Naive thymus-derived CD4-positive, alpha-beta T cell (primary cell): ENCODE results near the gene METTL8. TPM values are rescaled to one million over a fixed set of nuclear protein-coding genes. Genes with fewer than 3 reads are reported as not detected.

Source experiments
- ATAC-seq: fragments of 150-1000 bp; cut with Tn5 transposase; 2 replicates; pipeline ENCODE4 v1.10.0; 2021; ENCODE audit warnings: mild to moderate bottlenecking, moderate library complexity
- CTCF ChIA-PET: fragments of 350-600 bp; sonication (Branson Sonifier 250); formaldehyde crosslinking; loops from one replicate; lab custom pipeline; 2021; ENCODE audit warnings: antibody characterized with exemption; lab: Charles Lee
- POLR2A ChIA-PET: fragments of 350-600 bp; sonication (Branson Sonifier 250); formaldehyde crosslinking; loops from one replicate; lab custom pipeline; 2021; ENCODE audit warnings: antibody characterized with exemption, inconsistent platforms; lab: Charles Lee
- DNase-seq, 9 donors: peaks; one replicate each; pipeline versions ENCODE4 v3.0.0 to v3.0.0-alpha.2; 2020 to 2022; ENCODE audit warnings: mixed read lengths in 1 of 9
- H3K27ac ChIP-seq: one replicate; pipeline ENCODE4 v1.7.0; 2013; ENCODE audit warnings: mild to moderate bottlenecking, low read depth, low read length, moderate library complexity
- H3K27me3 ChIP-seq, 2 donors: one replicate each; pipeline ENCODE4 v1.7.0; 2013; ENCODE audit warnings: low read length in 2 of 2, mild to moderate bottlenecking in 2 of 2, moderate library complexity in 2 of 2; ENCODE audit not compliant: control insufficient read depth in 2 of 2, insufficient read depth in 2 of 2
- H3K36me3 ChIP-seq, 3 experiments: 1 replicate in 2 of 3; 2 replicates in 1 of 3; pipeline ENCODE4 v1.7.0; 2013; ENCODE audit warnings: low read length in 3 of 3, mild to moderate bottlenecking in 3 of 3, moderate library complexity in 1 of 3; ENCODE audit not compliant: insufficient read depth in 3 of 3, control insufficient read depth in 2 of 3
- H3K4me1 ChIP-seq, 2 donors: one replicate each; pipeline ENCODE4 v1.7.0; 2013; ENCODE audit warnings: low read length in 2 of 2, mild to moderate bottlenecking in 2 of 2, moderate library complexity in 1 of 2; ENCODE audit not compliant: control insufficient read depth in 2 of 2, insufficient read depth in 2 of 2
- H3K4me3 ChIP-seq: 2 replicates; pipeline ENCODE4 v1.7.0; 2013; ENCODE audit warnings: mild to moderate bottlenecking, low read length
- H3K9me3 ChIP-seq, 3 experiments: 1 replicate in 2 of 3; 2 replicates in 1 of 3; pipeline ENCODE4 v1.7.0; 2013; ENCODE audit warnings: low read length in 3 of 3; ENCODE audit not compliant: control insufficient read depth in 2 of 3
- H3K27ac Mint-ChIP-seq, 9 donors: one replicate each; pipeline ENCODE4 v1.8.0; 2020 to 2022; ENCODE audit warnings: mixed read lengths in 9 of 9, mild to moderate bottlenecking in 8 of 9, moderate library complexity in 5 of 9, inconsistent platforms in 2 of 9
- H3K27me3 Mint-ChIP-seq, 5 donors: one replicate each; pipeline ENCODE4 v1.8.0; 2021 to 2022; ENCODE audit warnings: mixed read lengths in 5 of 5, mild to moderate bottlenecking in 1 of 5
- H3K36me3 Mint-ChIP-seq, 5 donors: one replicate each; pipeline ENCODE4 v1.8.0; 2020 to 2022; ENCODE audit warnings: mixed read lengths in 5 of 5, mild to moderate bottlenecking in 3 of 5, inconsistent platforms in 1 of 5
- H3K4me1 Mint-ChIP-seq, 7 donors: one replicate each; pipeline ENCODE4 v1.8.0; 2020 to 2022; ENCODE audit warnings: mixed read lengths in 7 of 7, mild to moderate bottlenecking in 3 of 7, inconsistent platforms in 1 of 7
- H3K4me3 Mint-ChIP-seq, 10 donors: one replicate each; pipeline ENCODE4 v1.8.0; 2020 to 2022; ENCODE audit warnings: mild to moderate bottlenecking in 10 of 10, mixed read lengths in 10 of 10, moderate library complexity in 6 of 10, inconsistent platforms in 2 of 10
- H3K9me3 Mint-ChIP-seq, 11 donors: one replicate each; pipeline ENCODE4 v1.8.0; 2020 to 2022; ENCODE audit warnings: mixed read lengths in 11 of 11, mild to moderate bottlenecking in 4 of 11, inconsistent platforms in 1 of 11, moderate library complexity in 1 of 11
- intact Hi-C, 2 donors: fragments of 100-400 bp; cut with micrococcal nuclease; formaldehyde crosslinking; loops; one replicate each; pipeline ENCODE4 v1.15.1; 2023
- polyA plus RNA-seq, 2 donors: library from polyadenylated mRNA; unstranded; fragments of 300-500 nt; fragmentation: Illumina TruSeq; gene quantifications; one replicate each; pipeline ENCODE4 v1.2.3, GENCODE V29; 2021
- total RNA-seq, 6 experiments: library from RNA in 5 of 6; stranded (reverse) in 5 of 6; gene quantifications; 1 replicate in 5 of 6; 2 replicates in 1 of 6; pipeline ENCODE4 v1.2.3 and lab custom pipeline; 2021 to 2026

The METTL8 gene
- total and polyA plus RNA-seq, 7 experiments from 2014 or later, result 11.8 to 21.6 (median 15.7) TPM

DNA sequence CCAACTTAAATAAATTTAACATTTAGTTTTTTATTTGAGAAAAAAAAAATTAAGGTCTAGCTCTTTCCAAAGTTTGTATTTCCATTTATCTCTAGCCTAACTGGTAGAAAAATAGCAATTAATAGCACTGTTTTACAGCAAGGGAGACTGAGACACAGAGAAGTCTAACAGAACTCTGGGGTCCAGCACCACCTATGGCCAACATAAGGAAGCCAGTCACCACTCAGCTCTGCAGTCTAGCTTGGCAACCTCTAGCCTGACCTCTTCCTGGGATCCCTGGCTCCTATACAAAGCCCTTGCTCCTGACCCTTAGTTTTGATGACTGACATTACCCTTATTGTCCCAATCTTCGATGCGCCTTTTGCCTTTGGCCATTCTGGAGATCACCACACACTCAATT, 159.0 kb downstream of the METTL8 start:
- DNase-seq (no peak), ATAC-seq (no peak)
- H3K4me3 Mint-ChIP-seq, result no peak overlapping the region
- intact Hi-C loops, result no loop called here
- H3K4me1 ChIP-seq, result no peaks in the 10 kb centered on the region
- H3K27ac Mint-ChIP-seq, result no peak overlapping the region
- H3K36me3 ChIP-seq, result no peaks in the 10 kb centered on the region
- POLR2A ChIA-PET, result no interaction called here
- CTCF ChIA-PET, result interaction anchor here (1.2 kb wide), 1 partner anchor 26 kb away, joined by 3 read pairs; no protein-coding TSS in a partner anchor
- no peaks in the 10 kb centered on the region for H3K27me3 ChIP-seq
- no peak overlapping the region for H3K4me3 ChIP-seq
- H3K9me3 ChIP-seq, result no peaks in the 10 kb centered on the region
- no peaks in the 10 kb centered on the region for H3K4me1 Mint-ChIP-seq
- peaks cover 0 to 10% (median 8%) of the 10 kb centered on the region in 5 donors for H3K36me3 Mint-ChIP-seq
- H3K9me3 Mint-ChIP-seq, result peaks cover 0 to 13% (median 2%) of the 10 kb centered on the region in 11 donors
- H3K27me3 Mint-ChIP-seq, result no peaks in the 10 kb centered on the region
- H3K27ac ChIP-seq, result no peak overlapping the region

DNA sequence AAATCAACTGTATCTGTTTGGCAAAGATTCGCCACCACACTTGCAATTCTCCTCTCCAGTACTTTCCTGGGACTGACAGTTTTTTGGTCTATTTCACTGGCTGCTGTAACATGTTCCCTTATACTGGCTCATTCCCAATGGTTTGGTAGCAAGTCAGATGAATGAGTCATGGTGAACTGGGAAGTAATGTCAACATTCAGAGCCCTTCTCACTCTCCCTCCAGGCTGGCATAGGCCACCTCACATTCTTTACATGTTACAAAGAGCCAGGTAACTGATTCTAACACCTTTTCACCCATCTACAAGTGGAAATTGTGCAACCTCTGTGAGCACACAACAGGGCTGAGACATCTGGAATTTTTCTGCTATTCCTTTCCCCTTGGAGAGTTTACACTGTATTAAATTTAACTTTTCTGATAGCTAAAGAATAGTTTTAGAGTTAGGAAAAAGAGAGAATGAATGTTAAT, 161.8 kb downstream of the METTL8 start:
- H3K27ac Mint-ChIP-seq, result no peak overlapping the region
- no peaks in the 10 kb centered on the region for H3K9me3 ChIP-seq
- H3K27me3 ChIP-seq, result no peaks in the 10 kb centered on the region
- ATAC-seq, result no peak
- peaks cover 0 to 3% (median 0%) of the 10 kb centered on the region in 5 donors for H3K36me3 Mint-ChIP-seq
- DNase-seq, result no peak
- CTCF ChIA-PET, result no interaction called here
- no peaks in the 10 kb centered on the region for H3K4me1 Mint-ChIP-seq
- no peak overlapping the region for H3K4me3 Mint-ChIP-seq
- H3K9me3 Mint-ChIP-seq, result peaks cover 0 to 2% (median 0%) of the 10 kb centered on the region in 11 donors
- POLR2A ChIA-PET, result no interaction called here
- H3K36me3 ChIP-seq, result no peaks in the 10 kb centered on the region
- no peaks in the 10 kb centered on the region for H3K27me3 Mint-ChIP-seq
- no peaks in the 10 kb centered on the region for H3K4me1 ChIP-seq
- H3K27ac ChIP-seq, result no peak overlapping the region
- no peak overlapping the region for H3K4me3 ChIP-seq
- intact Hi-C loops, result no loop called here

DNA sequence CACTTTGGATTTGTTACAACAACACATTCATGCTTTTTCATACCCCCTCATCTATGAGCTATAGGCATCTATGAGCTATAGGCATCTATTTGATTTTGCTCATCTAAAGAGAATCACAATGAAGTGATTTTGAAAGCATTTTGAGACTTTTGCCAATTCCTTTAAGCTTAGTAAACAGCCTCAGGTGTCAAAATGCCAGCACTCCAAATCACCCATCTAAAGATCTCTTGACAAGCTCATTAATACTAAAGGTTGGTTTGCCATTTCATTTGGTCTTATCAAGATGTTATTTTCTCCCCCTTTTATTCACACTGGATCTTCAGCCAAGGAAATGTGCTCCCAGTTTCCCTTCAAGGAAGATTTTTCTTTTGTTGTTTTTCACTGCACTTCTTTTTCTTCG, 162.4 kb downstream of the METTL8 start:
- no peak overlapping the region for H3K4me3 Mint-ChIP-seq
- ChIA-PET POLR2A (interaction anchor here (0.6 kb wide), 1 partner anchor 211 kb away, joined by 4 read pairs; no protein-coding TSS in a partner anchor), CTCF (interaction anchor here (0.6 kb wide), 1 partner anchor 39 kb away, joined by 3 read pairs; no protein-coding TSS in a partner anchor)
- DNase-seq, result no peak
- no peaks in the 10 kb centered on the region for H3K4me1 Mint-ChIP-seq
- H3K27ac ChIP-seq, result no peak overlapping the region
- no peaks in the 10 kb centered on the region for H3K36me3 ChIP-seq
- H3K9me3 Mint-ChIP-seq, result no peaks in the 10 kb centered on the region
- intact Hi-C loops, result no loop called here
- no peak for ATAC-seq
- H3K36me3 Mint-ChIP-seq, result no peaks in the 10 kb centered on the region
- no peak overlapping the region for H3K4me3 ChIP-seq
- no peak overlapping the region for H3K27ac Mint-ChIP-seq
- no peaks in the 10 kb centered on the region for H3K27me3 Mint-ChIP-seq
- H3K27me3 ChIP-seq, result no peaks in the 10 kb centered on the region
- no peaks in the 10 kb centered on the region for H3K4me1 ChIP-seq
- no peaks in the 10 kb centered on the region for H3K9me3 ChIP-seq

DNA sequence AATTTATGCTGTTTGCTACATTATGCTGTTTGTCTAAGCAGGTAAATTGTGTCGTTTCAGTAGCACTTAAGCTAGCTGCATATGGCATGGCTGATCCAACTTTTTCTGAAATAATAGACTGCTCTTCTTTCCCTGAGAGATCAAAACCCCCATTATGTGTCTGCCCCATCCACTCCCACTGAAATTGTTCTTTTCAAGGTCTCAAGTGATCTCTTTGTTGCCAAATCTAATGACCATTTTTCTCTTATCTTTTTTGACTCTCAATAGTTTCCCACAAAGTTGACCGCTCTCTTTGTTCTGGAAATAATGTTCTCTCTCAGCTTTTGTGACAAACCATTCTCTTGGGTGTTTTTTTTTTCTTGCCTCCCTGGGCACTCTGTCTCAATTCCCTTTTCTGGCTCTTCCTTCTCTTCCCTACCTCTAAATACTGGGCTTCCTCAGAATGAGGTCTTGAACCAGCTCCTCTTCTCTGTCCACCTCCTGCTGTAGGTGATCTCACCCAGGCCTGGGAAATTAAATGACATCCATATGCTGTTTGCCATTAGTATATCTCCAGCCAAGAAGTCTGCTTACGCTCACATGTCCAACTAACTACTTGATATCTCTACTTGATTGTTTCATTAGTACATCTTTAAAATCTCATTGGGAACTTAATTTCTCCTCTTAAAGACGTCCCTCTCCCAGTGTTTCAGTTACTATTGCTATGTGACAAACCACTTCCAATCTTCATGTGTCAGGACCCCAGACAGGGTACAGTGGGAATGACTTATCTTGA, 165.7 kb downstream of the METTL8 start:
- ChIA-PET CTCF (no interaction called here), POLR2A (interaction anchor here (1.1 kb wide), 1 partner anchor 8 kb away, joined by 3 read pairs; no protein-coding TSS in a partner anchor)
- no peak for ATAC-seq
- peaks cover 0 to 3% (median 0%) of the 10 kb centered on the region in 5 donors for H3K36me3 Mint-ChIP-seq
- Histone ChIP-seq H3K27me3 (no peaks in the 10 kb centered on the region), H3K4me1 (no peaks in the 10 kb centered on the region), H3K36me3 (no peaks in the 10 kb centered on the region), H3K27ac (no peak overlapping the region), H3K9me3 (no peaks in the 10 kb centered on the region), H3K4me3 (no peak overlapping the region)
- no peak overlapping the region for H3K27ac Mint-ChIP-seq
- no peak overlapping the region for H3K4me3 Mint-ChIP-seq
- no peak for DNase-seq
- H3K27me3 Mint-ChIP-seq, result no peaks in the 10 kb centered on the region
- no peaks in the 10 kb centered on the region for H3K4me1 Mint-ChIP-seq
- intact Hi-C loops, result no loop called here
- no peaks in the 10 kb centered on the region for H3K9me3 Mint-ChIP-seq

Other genes starting within 250 kb of the METTL8 start
- gene DCAF17, start 236 bp upstream of the METTL8 start, total RNA-seq, result 10 to 100 TPM; 19.0 to 40.3 (median 23.7) TPM
- 10 to 100 TPM; 12.7 to 13.6 TPM for gene DCAF17, start 236 bp upstream of the METTL8 start, polyA plus RNA-seq
- gene CYBRD1, start 88.5 kb upstream of the METTL8 start, total RNA-seq, result 10 to 100 TPM in 1 of 5 experiments, 1 to 10 TPM in 2, under 1 TPM in 2; 0.46 to 11.1 (median 1.8) TPM
- under 1 TPM in 1 of 2 donors, not detected in 1; 0.12 TPM for gene CYBRD1, start 88.5 kb upstream of the METTL8 start, polyA plus RNA-seq